ENCODE measurements around the gene USP31. TPM values are rescaled to one million over a fixed set of nuclear protein-coding genes. Genes with fewer than 3 reads are reported as not detected.

Gene USP31
- total RNA-seq, 4 donors from 2014 or later: 7.8 to 29.9 (median 11.0) TPM

DNA sequence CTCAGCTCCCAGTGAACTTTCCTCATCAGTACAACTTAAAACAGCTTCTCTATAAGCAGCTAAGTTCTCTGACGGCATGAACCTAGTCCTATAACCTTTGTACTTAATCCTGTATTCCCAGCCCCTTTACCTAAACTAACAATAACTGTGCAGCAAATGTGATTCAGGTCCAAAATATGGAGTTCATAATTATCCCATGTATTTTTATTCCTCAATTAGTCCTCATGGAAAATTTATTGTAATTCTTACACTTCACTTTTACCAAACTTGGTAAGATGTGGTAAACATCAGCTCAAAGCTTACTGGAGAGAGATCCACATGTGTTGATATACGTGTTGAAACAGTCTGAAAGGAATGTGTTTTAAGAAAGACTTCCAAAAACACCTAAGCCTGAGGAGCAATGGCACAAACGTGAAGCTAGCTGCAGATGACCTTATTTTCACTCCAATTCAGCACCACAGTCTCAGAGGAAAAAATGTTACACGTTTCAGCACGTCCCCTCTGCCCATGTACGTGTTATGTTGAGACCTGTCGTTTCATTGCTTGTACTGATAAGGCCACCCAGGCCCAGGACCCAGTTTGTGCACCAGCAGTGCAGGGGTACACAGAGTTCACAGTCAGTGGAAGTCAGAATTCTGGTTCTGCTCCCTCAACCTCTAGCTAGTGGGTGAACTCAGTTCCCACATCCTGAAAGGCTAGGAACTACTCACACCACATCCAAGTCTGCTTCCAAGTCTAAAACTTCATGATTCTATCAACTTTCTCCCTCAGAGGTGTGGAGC, 7.1 kb downstream of the USP31 start:
- WGBS, 2 donors: 31 to 46% methylated on average over 6 to 7 of the region's 7 CpGs
- no peak for DNase-seq
- Histone ChIP-seq H3K9me3 (no peaks in the 10 kb centered on the region), H3K36me3 (no peaks in the 10 kb centered on the region), H3K27ac (peak overlapping the region; percentile 68 to 97 (median 84)), H3K27me3 (no peaks in the 10 kb centered on the region), H3K4me1 (peaks cover 0 to 94% (median 54%) of the 10 kb centered on the region in 3 donors), H3K4me3 (no peak overlapping the region)
- intact Hi-C loops (cut with DNase I): no loop called here
- TF ChIP-seq POLR2A (IDR thresholded peaks at IDR 0.05): peak in 1 of 4 donors; percentile 18
- TF ChIP-seq, protein P1, sequence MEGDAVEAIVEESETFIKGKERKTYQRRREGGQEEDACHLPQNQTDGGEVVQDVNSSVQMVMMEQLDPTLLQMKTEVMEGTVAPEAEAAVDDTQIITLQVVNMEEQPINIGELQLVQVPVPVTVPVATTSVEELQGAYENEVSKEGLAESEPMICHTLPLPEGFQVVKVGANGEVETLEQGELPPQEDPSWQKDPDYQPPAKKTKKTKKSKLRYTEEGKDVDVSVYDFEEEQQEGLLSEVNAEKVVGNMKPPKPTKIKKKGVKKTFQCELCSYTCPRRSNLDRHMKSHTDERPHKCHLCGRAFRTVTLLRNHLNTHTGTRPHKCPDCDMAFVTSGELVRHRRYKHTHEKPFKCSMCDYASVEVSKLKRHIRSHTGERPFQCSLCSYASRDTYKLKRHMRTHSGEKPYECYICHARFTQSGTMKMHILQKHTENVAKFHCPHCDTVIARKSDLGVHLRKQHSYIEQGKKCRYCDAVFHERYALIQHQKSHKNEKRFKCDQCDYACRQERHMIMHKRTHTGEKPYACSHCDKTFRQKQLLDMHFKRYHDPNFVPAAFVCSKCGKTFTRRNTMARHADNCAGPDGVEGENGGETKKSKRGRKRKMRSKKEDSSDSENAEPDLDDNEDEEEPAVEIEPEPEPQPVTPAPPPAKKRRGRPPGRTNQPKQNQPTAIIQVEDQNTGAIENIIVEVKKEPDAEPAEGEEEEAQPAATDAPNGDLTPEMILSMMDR (IDR thresholded peaks at IDR 0.05): no peak

DNA sequence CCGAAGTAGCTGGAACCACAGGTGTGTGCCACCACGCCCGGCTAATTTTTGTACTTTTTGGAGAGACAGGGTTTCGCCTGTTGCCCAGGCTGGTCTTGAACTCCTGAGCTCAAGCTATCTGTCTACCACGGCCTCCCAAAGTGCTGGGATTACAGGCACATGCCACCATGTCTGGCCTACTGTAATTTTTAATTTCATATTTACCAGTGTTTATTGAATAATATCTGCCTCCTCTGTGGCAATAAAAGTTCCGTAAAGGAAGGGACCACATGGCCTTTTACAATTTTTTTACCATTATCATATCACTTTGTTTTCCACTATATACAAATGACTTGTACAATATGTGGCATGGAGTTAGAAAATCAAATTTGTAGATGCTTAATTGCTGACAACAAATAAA, 7.8 kb downstream of the USP31 start:
- H3K27me3 ChIP-seq: no peaks in the 10 kb centered on the region
- 55 to 77% methylated on average over 6 of the region's 6 CpGs for WGBS, 2 donors
- no peak for DNase-seq
- intact Hi-C loops (cut with DNase I): no loop called here
- peak overlapping the region; percentile 68 to 97 (median 84) for H3K27ac ChIP-seq
- no peaks in the 10 kb centered on the region for H3K36me3 ChIP-seq
- H3K4me1 ChIP-seq: peaks cover 0 to 88% (median 50%) of the 10 kb centered on the region in 3 donors
- H3K4me3 ChIP-seq: no peak overlapping the region
- TF ChIP-seq, protein P1 (IDR thresholded peaks at IDR 0.05): no peak
- TF ChIP-seq POLR2A (IDR thresholded peaks at IDR 0.05): no peak
- H3K9me3 ChIP-seq: peaks cover 0 to 5% (median 0%) of the 10 kb centered on the region in 3 donors

DNA sequence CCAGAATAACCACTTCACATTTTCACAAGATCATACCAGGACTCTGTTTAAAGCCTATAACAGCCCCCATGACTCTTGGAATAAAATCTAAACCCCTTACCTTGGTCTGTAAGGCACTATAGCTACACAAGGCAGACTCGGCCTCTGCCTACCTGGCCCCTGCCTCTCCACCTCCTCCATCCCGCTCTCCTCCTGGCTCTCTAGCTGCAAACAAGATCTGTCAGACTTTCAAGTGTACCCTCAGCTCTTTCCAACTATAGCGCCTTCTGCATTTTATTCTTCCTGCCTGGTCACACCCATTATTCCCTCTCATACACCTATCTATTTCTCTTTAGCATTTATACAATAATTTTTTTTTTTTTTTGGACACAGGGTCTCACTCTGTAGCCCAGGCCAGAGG, 8.2 kb downstream of the USP31 start:
- Histone ChIP-seq H3K9me3 (peaks cover 0 to 5% (median 0%) of the 10 kb centered on the region in 3 donors), H3K4me1 (peaks cover 0 to 87% (median 45%) of the 10 kb centered on the region in 3 donors), H3K27ac (peak overlapping the region; percentile 68 to 97 (median 84)), H3K36me3 (no peaks in the 10 kb centered on the region), H3K27me3 (no peaks in the 10 kb centered on the region), H3K4me3 (no peak overlapping the region)
- no peak for TF ChIP-seq POLR2A (IDR thresholded peaks at IDR 0.05)
- TF ChIP-seq, protein P1 (IDR thresholded peaks at IDR 0.05): no peak
- DNase-seq: no peak
- intact Hi-C loops (cut with DNase I): no loop called here
- WGBS, 2 donors: 82% methylated on average over 3 of the region's 3 CpGs

DNA sequence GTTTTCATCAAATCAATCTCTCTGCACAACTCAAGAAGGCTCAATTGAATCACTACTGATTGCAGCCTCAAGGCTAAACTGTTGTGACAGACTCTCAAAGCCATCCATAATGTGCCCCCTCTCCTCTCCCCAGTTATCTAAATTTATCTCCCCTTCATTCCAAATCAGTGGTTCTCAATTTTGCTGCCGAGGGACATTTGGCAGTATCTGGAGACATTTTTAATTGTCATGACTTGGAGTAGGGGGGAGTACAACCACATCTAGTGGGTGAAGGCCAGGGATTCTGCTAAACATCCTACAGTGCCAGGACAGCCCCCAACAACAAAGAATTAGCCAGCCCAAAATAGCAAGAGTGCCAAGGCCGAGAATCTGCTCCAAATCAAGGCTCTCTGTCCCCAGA, 9.1 kb downstream of the USP31 start:
- Histone ChIP-seq H3K4me1 (peaks cover 0 to 80% (median 37%) of the 10 kb centered on the region in 3 donors), H3K36me3 (no peaks in the 10 kb centered on the region), H3K27ac (peak overlapping the region in 3 of 4 donors; percentile 81 to 97 (median 86)), H3K9me3 (peaks cover 0 to 5% (median 0%) of the 10 kb centered on the region in 3 donors), H3K27me3 (no peaks in the 10 kb centered on the region), H3K4me3 (no peak overlapping the region)
- TF ChIP-seq POLR2A (IDR thresholded peaks at IDR 0.05): no peak
- TF ChIP-seq, protein P1 (IDR thresholded peaks at IDR 0.05): no peak
- no peak for DNase-seq
- 66 to 68% methylated on average over 2 of the region's 2 CpGs for WGBS, 2 donors
- intact Hi-C loops (cut with DNase I): no loop called here

DNA sequence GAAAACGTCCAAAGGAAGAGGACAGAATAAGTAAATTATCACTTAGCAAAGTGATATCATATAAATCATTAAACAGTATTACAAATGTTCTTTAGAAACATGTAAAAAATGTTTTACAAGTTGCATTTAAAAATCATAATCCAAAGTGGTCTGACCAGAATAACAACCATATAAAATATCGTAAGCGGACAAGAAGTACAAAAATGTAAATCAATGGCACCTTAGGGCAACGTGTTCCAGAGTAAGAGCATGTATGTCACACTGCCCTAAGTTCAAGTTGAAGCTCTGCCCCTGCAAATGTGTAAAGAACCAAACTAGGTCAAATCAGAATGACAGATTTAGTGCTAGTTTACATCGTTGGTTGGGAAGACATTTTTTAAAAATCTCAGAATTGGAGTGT, 11.4 kb downstream of the USP31 start:
- Histone ChIP-seq H3K36me3 (no peaks in the 10 kb centered on the region), H3K27ac (peak overlapping the region in 2 of 4 donors; percentile 4 to 41), H3K4me3 (no peak overlapping the region), H3K27me3 (no peaks in the 10 kb centered on the region), H3K4me1 (peaks cover 0 to 73% (median 24%) of the 10 kb centered on the region in 3 donors), H3K9me3 (peaks cover 0 to 5% (median 0%) of the 10 kb centered on the region in 3 donors)
- intact Hi-C loops (cut with DNase I): no loop called here
- WGBS, 2 donors: 27 to 53% methylated on average over 5 of the region's 5 CpGs
- TF ChIP-seq POLR2A (IDR thresholded peaks at IDR 0.05): no peak
- TF ChIP-seq, protein P1 (IDR thresholded peaks at IDR 0.05): no peak
- DNase-seq: no peak

All from esophagus squamous epithelium (tissue), 5 donors.